A549 (cell line): Measurements from ENCODE around the gene NR3C2. TPM values are rescaled to one million over a fixed set of nuclear protein-coding genes. Genes with fewer than 3 reads are reported as not detected.

Source experiments
- ATAC-seq, 2 experiments: fragments of 200-7000 bp in 1 of 2; fragments of >200 bp in 1 of 2; cut with Nextera tagmentation in 1 of 2; cut with Tn5 transposase in 1 of 2; 3 replicates each; pipeline versions ENCODE4 v1.8.0 to v1.9.1; 2018 to 2020; ENCODE audit warnings: mild to moderate bottlenecking in 1 of 2, moderate library complexity in 1 of 2
- CTCF ChIA-PET: fragments of 300-600 bp; sonication (Branson Sonifier 250); formaldehyde crosslinking; extraction: SDS; loops from one replicate; lab custom pipeline; 2021; ENCODE audit warnings: antibody characterized with exemption, inconsistent platforms; lab: Yijun Ruan, JAX
- POLR2A ChIA-PET: fragments of 350-600 bp; formaldehyde crosslinking; extraction: SDS; loops from one replicate; lab custom pipeline; 2021; ENCODE audit warnings: antibody characterized with exemption, inconsistent platforms; lab: Yijun Ruan, JAX
- DNase-seq, 2 experiments: peaks; one replicate each; pipeline versions ENCODE4 v3.0.0 to v3.0.0-alpha.2; 2011 to 2016; ENCODE audit warnings: low read depth in 1 of 2, low spot score in 1 of 2
- FAIRE-seq: peaks from 2 replicates; lab custom pipeline; 2011; peaks lifted over from hg19 to GRCh38; lab: Jason Lieb, UNC
- H3K27ac ChIP-seq, 2 experiments: fragments of >200 bp; sonication (Bioruptor Twin); formaldehyde crosslinking; 3 replicates each; pipeline ENCODE4 v1.5.1; 2016 to 2017
- H3K4me1 ChIP-seq: fragments of >200 bp; sonication (Bioruptor Twin); formaldehyde crosslinking; 3 replicates; pipeline ENCODE4 v1.6.1; 2016
- H3K4me2 ChIP-seq: fragments of >200 bp; sonication (Bioruptor Twin); formaldehyde crosslinking; 3 replicates; pipeline ENCODE4 v1.6.1; 2016
- H3K4me3 ChIP-seq: fragments of >200 bp; sonication (Bioruptor Twin); formaldehyde crosslinking; 3 replicates; pipeline ENCODE4 v1.5.1; 2016
- H3K9me3 ChIP-seq: fragments of >200 bp; sonication (Bioruptor Twin); formaldehyde crosslinking; 3 replicates; pipeline ENCODE4 v1.6.1; 2016
- BHLHE40 ChIP-seq: IDR thresholded peaks from 2 replicates; pipeline ENCODE4 v1.6.1; 2012; ENCODE audit warnings: low read depth, low read length, inconsistent platforms
- E2F6 ChIP-seq: IDR thresholded peaks from 2 replicates; pipeline ENCODE4 v1.6.1; 2012; ENCODE audit warnings: low read depth, borderline replicate concordance
- EP300 ChIP-seq, 2 experiments: fragments of >200 bp; sonication (Bioruptor Twin); formaldehyde crosslinking; IDR thresholded peaks; 2 replicates in 1 of 2; 3 replicates in 1 of 2; pipeline ENCODE4 v1.6.1; 2016 to 2017
- GATA3 ChIP-seq: IDR thresholded peaks from 2 replicates; pipeline ENCODE4 v1.6.1; 2012; ENCODE audit warnings: borderline replicate concordance
- HEYL ChIP-seq: fragments of 250-450 bp; sonication (Bioruptor Pico); IDR thresholded peaks from 2 replicates; pipeline ENCODE4 v1.8.0; 2021; ENCODE audit warnings: mild to moderate bottlenecking, moderate library complexity
- HOXA7 ChIP-seq: fragments of 250-450 bp; sonication (Bioruptor Pico); IDR thresholded peaks from 2 replicates; pipeline ENCODE4 v1.5.0; 2020; ENCODE audit warnings: mild to moderate bottlenecking, moderate library complexity
- HOXB5 ChIP-seq: fragments of 250-450 bp; sonication (Bioruptor Pico); IDR thresholded peaks from 2 replicates; pipeline ENCODE4 v1.5.0; 2020; ENCODE audit warnings: mild to moderate bottlenecking, moderate library complexity
- KDM5A ChIP-seq: fragments of 200-600 bp; sonication (generic); IDR thresholded peaks from 2 replicates; pipeline ENCODE4 v1.6.1; 2016; ENCODE audit warnings: antibody characterized with exemption, mild to moderate bottlenecking
- MYC ChIP-seq: IDR thresholded peaks from 2 replicates; pipeline ENCODE4 v1.6.1; 2012; ENCODE audit warnings: mild to moderate bottlenecking, inconsistent platforms, low read length, improper control_type of control experiment, borderline replicate concordance
- NFE2L2 ChIP-seq: fragments of 150-350 bp; conservative IDR thresholded peaks from 2 replicates; pipeline ENCODE4 v1.6.1; 2014; ENCODE audit warnings: low read length
- NR3C1 ChIP-seq: fragments of >200 bp; sonication (Bioruptor Twin); formaldehyde crosslinking; IDR thresholded peaks from 3 replicates; pipeline ENCODE4 v1.6.1; 2017
- POLR2A ChIP-seq: IDR thresholded peaks from 2 replicates; pipeline ENCODE4 v1.6.1; 2012; ENCODE audit warnings: mild to moderate bottlenecking, low read length
- POLR2AphosphoS2 ChIP-seq: conservative IDR thresholded peaks from 2 replicates; pipeline ENCODE4 v1.6.1; 2012; ENCODE audit warnings: low read length, improper control_type of control experiment, inconsistent platforms
- RAD21 ChIP-seq, 2 experiments: fragments of >200 bp in 1 of 2; sonication (Bioruptor Twin) in 1 of 2; formaldehyde crosslinking in 1 of 2; IDR thresholded peaks in 1 of 2; conservative IDR thresholded peaks in 1 of 2; 2 replicates in 1 of 2; 3 replicates in 1 of 2; pipeline ENCODE4 v1.6.1; 2012 to 2018; ENCODE audit warnings: inconsistent platforms in 1 of 2
- RARB ChIP-seq: fragments of 250-450 bp; sonication (Bioruptor Pico); IDR thresholded peaks from 2 replicates; pipeline ENCODE4 v1.8.0; 2021; ENCODE audit warnings: mild to moderate bottlenecking, moderate library complexity
- RCOR1 ChIP-seq: fragments of 150-350 bp; IDR thresholded peaks from 2 replicates; pipeline ENCODE4 v1.6.1; 2014; ENCODE audit warnings: antibody characterized with exemption, low read length, low read depth
- RFX5 ChIP-seq: fragments of 450-650 bp; IDR thresholded peaks from 2 replicates; pipeline ENCODE4 v1.7.1; 2014; ENCODE audit warnings: antibody characterized with exemption, mild to moderate bottlenecking, moderate library complexity
- TP53 ChIP-seq: fragments of 250-450 bp; sonication (Bioruptor Pico); IDR thresholded peaks from 2 replicates; pipeline ENCODE4 v1.5.0; 2021; ENCODE audit warnings: mild to moderate bottlenecking, moderate library complexity
- USF2 ChIP-seq: fragments of 450-650 bp; IDR thresholded peaks from 2 replicates; pipeline ENCODE4 v1.6.1; 2014; ENCODE audit warnings: antibody characterized with exemption
- WGBS: methylation state at CpG from one replicate; pipeline ENCODE4 v1.1.6; 2017; ENCODE audit errors: missing lambda C conversion rate; 5-methylcytosine and 5-hydroxymethylcytosine counted together
- polyA plus RNA-seq, 4 experiments: library from polyadenylated mRNA; depleted of rRNA in 3 of 4; stranded (reverse); fragments of >200 nt; fragmentation: RNase III in 1 of 4; extraction: RNeasy Plus Mini Kit Qiagen cat#74134 plus additional on column Dnase treatment in 1 of 4; gene quantifications; 2 replicates in 3 of 4; 3 replicates in 1 of 4; pipeline ENCODE4 v1.2.3, GENCODE V29; 2011 to 2017
- TF ChIP-seq, protein P1 (sequence below): fragments of >200 bp; sonication (Bioruptor Twin); formaldehyde crosslinking; IDR thresholded peaks from 3 replicates; pipeline ENCODE4 v1.5.1; 2016
- TF ChIP-seq, protein P2 (sequence below): fragments of 250-450 bp; sonication (Bioruptor Pico); IDR thresholded peaks from 2 replicates; pipeline ENCODE4 v1.5.0; 2020; ENCODE audit warnings: low read depth, mild to moderate bottlenecking, moderate library complexity

Gene NR3C2
- polyA plus RNA-seq, 2 of the 4 experiments (the other 2 are of a cell fraction): 0.01 to 0.03 TPM

DNA sequence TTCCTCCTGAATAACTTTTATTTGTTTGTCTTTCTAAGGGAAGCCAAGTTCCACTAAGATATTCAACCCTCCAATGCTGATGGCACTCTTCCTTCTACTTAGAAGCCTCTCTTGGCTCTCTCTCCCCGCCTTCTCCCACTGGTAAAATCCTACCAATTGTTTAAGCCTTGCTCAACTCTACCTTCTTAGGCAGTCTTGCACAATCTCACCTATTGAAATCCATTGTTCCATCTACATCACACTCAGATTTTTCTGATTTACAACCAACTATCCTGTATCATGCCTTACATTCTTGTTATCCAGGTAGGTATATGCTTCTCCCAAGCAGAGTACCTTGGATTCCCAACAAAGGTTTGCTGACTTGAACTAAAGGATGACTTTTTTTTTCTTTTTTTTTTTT, 69.1 kb downstream of the NR3C2 start:
- ChIA-PET CTCF (no interaction called here), POLR2A (no interaction called here)
- Histone ChIP-seq H3K9me3 (no peaks in the 10 kb centered on the region), H3K27ac (no peak overlapping the region), H3K4me2 (no peak overlapping the region), H3K4me1 (no peaks in the 10 kb centered on the region; the same call in 2 of the 3 replicates), H3K4me3 (no peak overlapping the region)
- FAIRE-seq: no peak
- no peak for DNase-seq
- no peak for ATAC-seq
- 19% methylated on average over 1 of the region's 1 CpG for WGBS
- no peak for TF ChIP-seq POLR2AphosphoS2
- no peak for TF ChIP-seq BHLHE40
- no peak for TF ChIP-seq RARB (CRISPR knock-in tag)
- no peak for TF ChIP-seq RCOR1
- no peak for TF ChIP-seq HOXA7 (CRISPR knock-in tag)
- TF ChIP-seq E2F6: no peak
- no peak for TF ChIP-seq NFE2L2
- TF ChIP-seq POLR2A: no peak
- no peak for TF ChIP-seq KDM5A
- no peak for TF ChIP-seq HEYL (CRISPR knock-in tag)
- TF ChIP-seq, protein P1, sequence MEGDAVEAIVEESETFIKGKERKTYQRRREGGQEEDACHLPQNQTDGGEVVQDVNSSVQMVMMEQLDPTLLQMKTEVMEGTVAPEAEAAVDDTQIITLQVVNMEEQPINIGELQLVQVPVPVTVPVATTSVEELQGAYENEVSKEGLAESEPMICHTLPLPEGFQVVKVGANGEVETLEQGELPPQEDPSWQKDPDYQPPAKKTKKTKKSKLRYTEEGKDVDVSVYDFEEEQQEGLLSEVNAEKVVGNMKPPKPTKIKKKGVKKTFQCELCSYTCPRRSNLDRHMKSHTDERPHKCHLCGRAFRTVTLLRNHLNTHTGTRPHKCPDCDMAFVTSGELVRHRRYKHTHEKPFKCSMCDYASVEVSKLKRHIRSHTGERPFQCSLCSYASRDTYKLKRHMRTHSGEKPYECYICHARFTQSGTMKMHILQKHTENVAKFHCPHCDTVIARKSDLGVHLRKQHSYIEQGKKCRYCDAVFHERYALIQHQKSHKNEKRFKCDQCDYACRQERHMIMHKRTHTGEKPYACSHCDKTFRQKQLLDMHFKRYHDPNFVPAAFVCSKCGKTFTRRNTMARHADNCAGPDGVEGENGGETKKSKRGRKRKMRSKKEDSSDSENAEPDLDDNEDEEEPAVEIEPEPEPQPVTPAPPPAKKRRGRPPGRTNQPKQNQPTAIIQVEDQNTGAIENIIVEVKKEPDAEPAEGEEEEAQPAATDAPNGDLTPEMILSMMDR: no peak
- TF ChIP-seq NR3C1: no peak
- TF ChIP-seq MYC: no peak
- no peak for TF ChIP-seq HOXB5
- no peak for TF ChIP-seq RAD21 (conservative IDR thresholded peaks at IDR 0.05 in 1 of 2, IDR thresholded peaks at IDR 0.05 in 1 of 2)
- TF ChIP-seq, all 56 proteins: peak for 0

- Histone ChIP-seq H3K4me1 (no peaks in the 10 kb centered on the region), H3K4me3 (no peak overlapping the region), H3K4me2 (no peak overlapping the region), H3K9me3 (no peaks in the 10 kb centered on the region), H3K27ac (no peak overlapping the region)
- no peak for TF ChIP-seq HOXA7 (CRISPR knock-in tag)
- no peak for TF ChIP-seq USF2
- TF ChIP-seq TP53 (CRISPR knock-in tag): no peak
- TF ChIP-seq EP300 (IDR thresholded peaks at IDR 0.05): no peak
- DNase-seq (no peak), ATAC-seq (no peak), FAIRE-seq (no peak)
- 15% methylated on average over 3 of the region's 3 CpGs for WGBS
- POLR2A ChIA-PET: no interaction called here
- CTCF ChIA-PET: no interaction called here
Observed at GRCh38 chr4:148369919-148370318, 72.3 kb downstream of the NR3C2 start.

GRCh38 chr4:148367756-148368155, 74.5 kb downstream of the NR3C2 start:
- no peak overlapping the region for H3K4me3 ChIP-seq
- DNase-seq (no peak), FAIRE-seq (no peak), ATAC-seq (no peak)
- H3K27ac ChIP-seq: no peak overlapping the region
- POLR2A ChIA-PET: no interaction called here
- no peaks in the 10 kb centered on the region for H3K9me3 ChIP-seq
- TF ChIP-seq, protein P2, sequence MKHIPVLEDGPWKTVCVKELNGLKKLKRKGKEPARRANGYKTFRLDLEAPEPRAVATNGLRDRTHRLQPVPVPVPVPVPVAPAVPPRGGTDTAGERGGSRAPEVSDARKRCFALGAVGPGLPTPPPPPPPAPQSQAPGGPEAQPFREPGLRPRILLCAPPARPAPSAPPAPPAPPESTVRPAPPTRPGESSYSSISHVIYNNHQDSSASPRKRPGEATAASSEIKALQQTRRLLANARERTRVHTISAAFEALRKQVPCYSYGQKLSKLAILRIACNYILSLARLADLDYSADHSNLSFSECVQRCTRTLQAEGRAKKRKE (CRISPR knock-in tag): no peak
- TF ChIP-seq RFX5: no peak
- no peak for TF ChIP-seq HEYL (CRISPR knock-in tag)
- no peak for TF ChIP-seq GATA3
- TF ChIP-seq, protein P1: no peak
- no peak for TF ChIP-seq RAD21 (conservative IDR thresholded peaks at IDR 0.05 in 1 of 2, IDR thresholded peaks at IDR 0.05 in 1 of 2)
- H3K4me1 ChIP-seq: no peaks in the 10 kb centered on the region
- CTCF ChIA-PET: no interaction called here
- WGBS: 35% methylated on average over 4 of the region's 4 CpGs
- no peak overlapping the region for H3K4me2 ChIP-seq
